ENCODE measurements around the gene GLIS1. TPM values are rescaled to one million over a fixed set of nuclear protein-coding genes. Genes with fewer than 3 reads are reported as not detected.

GLIS1 gene
- total and polyA plus RNA-seq, 2 of the 8 experiments (the other 6 are each of a cell fraction or from before 2014, with no cell fraction given): 0.15 to 0.22 TPM

DNA sequence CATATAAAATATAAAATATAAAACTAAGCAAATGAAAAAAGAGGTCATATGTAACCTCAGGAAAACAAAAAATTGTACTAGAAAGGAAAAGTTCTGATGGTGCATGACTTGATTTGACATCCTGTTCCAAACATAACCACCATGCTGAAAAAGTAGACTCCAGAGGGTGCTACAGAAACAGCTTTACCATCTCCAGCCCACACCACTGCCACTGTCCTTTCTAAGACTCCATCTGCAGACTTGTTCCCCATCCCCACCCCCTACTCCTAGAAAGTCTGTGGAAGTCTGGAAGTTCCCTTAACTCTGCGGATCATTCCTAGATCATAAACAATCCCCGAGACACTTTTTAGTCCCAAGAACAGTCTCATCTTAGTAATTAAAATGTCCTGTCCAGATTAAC lies 20.5 kb downstream of the GLIS1 start:
- H3K23ac ChIP-seq (ENCODE audit: insufficient read length): no peak overlapping the region
- H2BK20ac ChIP-seq (ENCODE audit: low read length): no peak overlapping the region
- H3K4me2 ChIP-seq (ENCODE audit: insufficient read depth in 1 of 2, low read depth in 2 of 2, low read length in 2 of 2): no peak overlapping the region
- no peak overlapping the region for H2AK5ac ChIP-seq (ENCODE audit: low read depth, low read length)
- FAIRE-seq: no peak
- no peak overlapping the region for H3K56ac ChIP-seq (replicated peaks; ENCODE audit: insufficient read length, low read depth, low read length)
- no peak overlapping the region for H2AFZ ChIP-seq (ENCODE audit: low read length)
- H3K4me3 ChIP-seq (ENCODE audit: extremely low read depth in 1 of 4, insufficient read depth in 2 of 4, low read depth in 3 of 4, low read length in 4 of 4): no peak overlapping the region
- no peaks in the 10 kb centered on the region for H3K79me1 ChIP-seq (ENCODE audit: low read depth, low read length)
- H2BK120ac ChIP-seq (replicated peaks; ENCODE audit: low read depth, low read length): no peak overlapping the region
- H3K4ac ChIP-seq (replicated peaks; ENCODE audit: insufficient read length, low read depth, low read length): no peak overlapping the region
- H3K23me2 ChIP-seq (ENCODE audit: low read depth, low read length): no peaks in the 10 kb centered on the region; the same call in 1 of the 2 replicates
- no peak overlapping the region for H3K9ac ChIP-seq (replicated peaks in 1 of 4; ENCODE audit: extremely low read depth in 1 of 4, low read depth in 3 of 4, low read length in 3 of 4)
- no peaks in the 10 kb centered on the region for H3K9me3 ChIP-seq (ENCODE audit: insufficient read depth in 2 of 2, low read depth in 1 of 2, low read length in 1 of 2)
- H3K27ac ChIP-seq (ENCODE audit: low read depth, low read length): no peak overlapping the region
- no peak overlapping the region for H4K91ac ChIP-seq (replicated peaks; ENCODE audit: insufficient read length, low read length)
- no peaks in the 10 kb centered on the region for H3K27me3 ChIP-seq (replicated peaks in 1 of 4; ENCODE audit: control insufficient read depth in 3 of 4, extremely low read depth in 1 of 4, insufficient read depth in 3 of 4, low read length in 3 of 4)
- ChIA-PET CTCF (ENCODE audit: partially characterized antibody) (interaction anchor here (0.7 to 4.3 kb wide), 5 partner anchors 8 to 124 kb away, joined by 3 to 50 read pairs (median 5); no protein-coding TSS in a partner anchor), POLR2A (ENCODE audit: partially characterized antibody) (no interaction called here)
- 73% methylated on average over 2 of the region's 2 CpGs; no CpG with 5 or more reads in 1 of the 2 experiments for WGBS, 2 experiments (ENCODE audit: extremely low coverage in 1 of 2, insufficient coverage in 1 of 2, insufficient read length in 1 of 2, insufficient replicate concordance in 2 of 2, low coverage in 1 of 2, low lambda C conversion rate in 2 of 2, missing lambda C conversion rate in 1 of 2)
- H2BK12ac ChIP-seq (ENCODE audit: low read depth, low read length): no peak overlapping the region
- no peak for DNase-seq (ENCODE audit: low read depth in 1 of 2, low spot score in 2 of 2)
- H4K8ac ChIP-seq (ENCODE audit: extremely low read depth, insufficient read depth, low read length): no peak overlapping the region
- no peak overlapping the region for H4K5ac ChIP-seq (ENCODE audit: insufficient read length, low read depth, low read length)
- H3K79me2 ChIP-seq (ENCODE audit: control insufficient read depth in 1 of 2, insufficient read depth in 2 of 2, low read length in 2 of 2): no peaks in the 10 kb centered on the region
- H3K14ac ChIP-seq (ENCODE audit: insufficient read length): no peak overlapping the region
- no peaks in the 10 kb centered on the region; a peak in 2 of 7 replicates for H3K4me1 ChIP-seq (replicated peaks in 1 of 4; ENCODE audit: control insufficient read depth in 3 of 4, insufficient read depth in 4 of 4, low read length in 3 of 4)
- H3K18ac ChIP-seq (ENCODE audit: extremely low read depth, low read length): no peak overlapping the region
- H3K36me3 ChIP-seq (ENCODE audit: control insufficient read depth in 2 of 4, insufficient read depth in 4 of 4, low read length in 3 of 4): no peaks in the 10 kb centered on the region
- H4K20me1 ChIP-seq (replicated peaks in 1 of 2; ENCODE audit: control insufficient read depth in 1 of 2, insufficient read depth in 2 of 2, low read length in 2 of 2): no peaks in the 10 kb centered on the region
- no peak overlapping the region for H2BK15ac ChIP-seq (ENCODE audit: low read length)
- H2BK5ac ChIP-seq (ENCODE audit: low read depth, low read length): no peak overlapping the region
- TF ChIP-seq RXRA (IDR thresholded peaks at IDR 0.05; ENCODE audit: insufficient read depth, low read depth, low read length) (no peak), CREB1 (IDR thresholded peaks at IDR 0.05) (no peak), ASH2L (IDR thresholded peaks at IDR 0.05; ENCODE audit: low read length) (no peak), HDAC2 (IDR thresholded peaks at IDR 0.05; ENCODE audit: borderline replicate concordance in 1 of 2, low read depth in 2 of 2, low read length in 2 of 2) (no peak), POLR2A (IDR thresholded peaks at IDR 0.05; ENCODE audit: control extremely low read depth in 1 of 2, low read depth in 2 of 2, low read length in 2 of 2) (no peak), BCL11A (IDR thresholded peaks at IDR 0.05; ENCODE audit: low read depth in 2 of 2, low read length in 2 of 2) (no peak), SIRT6 (IDR thresholded peaks at IDR 0.05; ENCODE audit: low read length) (no peak), KDM4A (IDR thresholded peaks at IDR 0.05; ENCODE audit: low read depth, low read length, severe bottlenecking) (no peak), KDM1A (IDR thresholded peaks at IDR 0.05; ENCODE audit: borderline replicate concordance, low read length) (no peak), BACH1 (IDR thresholded peaks at IDR 0.05; ENCODE audit: low read length) (no peak), RBBP5 (IDR thresholded peaks at IDR 0.05; ENCODE audit: borderline replicate concordance, low read depth, low read length) (no peak)
- TF ChIP-seq, protein P1, sequence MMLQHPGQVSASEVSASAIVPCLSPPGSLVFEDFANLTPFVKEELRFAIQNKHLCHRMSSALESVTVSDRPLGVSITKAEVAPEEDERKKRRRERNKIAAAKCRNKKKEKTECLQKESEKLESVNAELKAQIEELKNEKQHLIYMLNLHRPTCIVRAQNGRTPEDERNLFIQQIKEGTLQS (IDR thresholded peaks at IDR 0.05; ENCODE audit: insufficient read depth, low read depth, low read length): no peak

Data from H1 (cell line).